ENCODE data around the gene CASP8. TPM values are rescaled to one million over a fixed set of nuclear protein-coding genes. Genes with fewer than 3 reads are reported as not detected.
"Not testable (repeated sequence)": the region's sequence is repeated elsewhere in the genome, so short reads cannot be mapped to it uniquely, and the experiment has no call there.

The CASP8 gene
- total RNA-seq, 1 donor from 2014 or later, result 9.9 TPM

GRCh38 chr2:201279079-201279478 lies 18.7 kb downstream of the CASP8 start:
- DNase-seq (ENCODE audit: low read depth), result no peak
- TF ChIP-seq, protein P1, sequence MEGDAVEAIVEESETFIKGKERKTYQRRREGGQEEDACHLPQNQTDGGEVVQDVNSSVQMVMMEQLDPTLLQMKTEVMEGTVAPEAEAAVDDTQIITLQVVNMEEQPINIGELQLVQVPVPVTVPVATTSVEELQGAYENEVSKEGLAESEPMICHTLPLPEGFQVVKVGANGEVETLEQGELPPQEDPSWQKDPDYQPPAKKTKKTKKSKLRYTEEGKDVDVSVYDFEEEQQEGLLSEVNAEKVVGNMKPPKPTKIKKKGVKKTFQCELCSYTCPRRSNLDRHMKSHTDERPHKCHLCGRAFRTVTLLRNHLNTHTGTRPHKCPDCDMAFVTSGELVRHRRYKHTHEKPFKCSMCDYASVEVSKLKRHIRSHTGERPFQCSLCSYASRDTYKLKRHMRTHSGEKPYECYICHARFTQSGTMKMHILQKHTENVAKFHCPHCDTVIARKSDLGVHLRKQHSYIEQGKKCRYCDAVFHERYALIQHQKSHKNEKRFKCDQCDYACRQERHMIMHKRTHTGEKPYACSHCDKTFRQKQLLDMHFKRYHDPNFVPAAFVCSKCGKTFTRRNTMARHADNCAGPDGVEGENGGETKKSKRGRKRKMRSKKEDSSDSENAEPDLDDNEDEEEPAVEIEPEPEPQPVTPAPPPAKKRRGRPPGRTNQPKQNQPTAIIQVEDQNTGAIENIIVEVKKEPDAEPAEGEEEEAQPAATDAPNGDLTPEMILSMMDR (conservative IDR thresholded peaks at IDR 0.05; ENCODE audit: low read depth, low read length), result no peak
- no peak overlapping the region for H3K4me3 ChIP-seq (ENCODE audit: low read depth, low read length)

GRCh38 chr2:201280191-201281040 lies 20.1 kb downstream of the CASP8 start:
- no peak overlapping the region for H3K4me3 ChIP-seq (ENCODE audit: low read depth, low read length)
- DNase-seq (ENCODE audit: low read depth), result no peak
- TF ChIP-seq, protein P1 (conservative IDR thresholded peaks at IDR 0.05; ENCODE audit: low read depth, low read length), result no peak

GRCh38 chr2:201285499-201285898 lies 25.2 kb downstream of the CASP8 start:
- DNase-seq (ENCODE audit: low read depth), result no peak
- TF ChIP-seq, protein P1 (conservative IDR thresholded peaks at IDR 0.05; ENCODE audit: low read depth, low read length), result no peak

GRCh38 chr2:201290457-201291148 lies 30.3 kb downstream of the CASP8 start:
- DNase-seq (ENCODE audit: low read depth); H3K4me3 ChIP-seq (ENCODE audit: low read depth, low read length): not testable (repeated sequence)

More at GRCh38 chr2:201285499-201285898, 25.2 kb downstream of the CASP8 start:
- H3K4me3 ChIP-seq (ENCODE audit: low read depth, low read length), result no peak overlapping the region

GRCh38 chr2:201298462-201299052 lies 38.2 kb downstream of the CASP8 start:
- no peak for DNase-seq (ENCODE audit: low read depth)
- no peak overlapping the region for H3K4me3 ChIP-seq (ENCODE audit: low read depth, low read length)
- TF ChIP-seq, protein P1 (conservative IDR thresholded peaks at IDR 0.05; ENCODE audit: low read depth, low read length), result no peak

GRCh38 chr2:201299929-201300328 lies 39.6 kb downstream of the CASP8 start:
- not testable (repeated sequence) for H3K4me3 ChIP-seq (ENCODE audit: low read depth, low read length); DNase-seq (ENCODE audit: low read depth)

- no peak for DNase-seq (ENCODE audit: low read depth)
- H3K4me3 ChIP-seq (ENCODE audit: low read depth, low read length), result no peak overlapping the region
- TF ChIP-seq, protein P1 (conservative IDR thresholded peaks at IDR 0.05; ENCODE audit: low read depth, low read length), result no peak
Observed at GRCh38 chr2:201307876-201308275, 47.5 kb downstream of the CASP8 start.

Data from epithelial cell of proximal tubule (primary cell).